SK-MEL-5 (cell line): ENCODE results near the gene PODXL. TPM values are rescaled to one million over a fixed set of nuclear protein-coding genes. Genes with fewer than 3 reads are reported as not detected.

Experiments used
- total RNA-seq: library from RNA; depleted of rRNA; stranded (reverse); fragments of >200 nt; shearing (Covaris generic); gene quantifications from 2 replicates; pipeline ENCODE4 v1.2.3, GENCODE V29; 2014; rRNA removed

PODXL gene
- total RNA-seq, 1 experiment from 2014 or later, result 2.8 TPM

Other genes with a start within 250 kb of the PODXL start
- gene MKLN1, start 228.8 kb downstream of the PODXL start, total RNA-seq, result 55.6 and 58.4 TPM in 2 replicates